SK-N-MC (cell line): Measurements from ENCODE around the gene RASGRP1.

Source experiments
- EZH2 ChIP-seq: fragments of 200-600 bp; sonication (generic); IDR thresholded peaks from one replicate; pipeline ENCODE4 v1.6.1; 2017; ENCODE audit warnings: antibody characterized with exemption
- POLR2AphosphoS5 ChIP-seq: IDR thresholded peaks from 2 replicates; pipeline ENCODE4 v1.6.1; 2012; ENCODE audit warnings: mild to moderate bottlenecking, low read depth, low read length, borderline replicate concordance

- TF ChIP-seq POLR2AphosphoS5 (no peak), EZH2 (no peak)
Measured at GRCh38 chr15:38532728-38533127, 31.9 kb downstream of the RASGRP1 start.
